Liver (tissue), 9 donors: ENCODE measurements around the gene RARS2. TPM values are rescaled to one million over a fixed set of nuclear protein-coding genes. Genes with fewer than 3 reads are reported as not detected.

ENCODE experiments used
- DNase-seq: peaks from one replicate; pipeline ENCODE4 v3.0.0-alpha.2; 2017; ENCODE audit warnings: low spot score
- H3K27ac ChIP-seq, 2 donors: one replicate each; pipeline ENCODE4 v1.7.0; 2013; ENCODE audit warnings: inconsistent platforms in 2 of 2, low read length in 2 of 2, control low read depth in 1 of 2, low read depth in 1 of 2, mild to moderate bottlenecking in 1 of 2
- H3K27me3 ChIP-seq, 4 donors: one replicate each; pipeline versions ENCODE4 v1.6.1 to v1.7.0; 2013; ENCODE audit warnings: low read length in 3 of 4, inconsistent platforms in 1 of 4, mild to moderate bottlenecking in 1 of 4, moderate library complexity in 1 of 4; ENCODE audit not compliant: control insufficient read depth in 4 of 4, insufficient read depth in 4 of 4
- H3K36me3 ChIP-seq, 4 donors: one replicate each; pipeline versions ENCODE4 v1.6.1 to v1.7.0; 2013; ENCODE audit warnings: low read length in 3 of 4, mild to moderate bottlenecking in 3 of 4, low read depth in 1 of 4, moderate library complexity in 1 of 4; ENCODE audit not compliant: control insufficient read depth in 4 of 4, insufficient read depth in 3 of 4
- H3K4me1 ChIP-seq, 4 donors: one replicate each; pipeline versions ENCODE4 v1.6.1 to v1.7.0; 2013; ENCODE audit warnings: low read length in 3 of 4, mild to moderate bottlenecking in 3 of 4, moderate library complexity in 1 of 4; ENCODE audit not compliant: control insufficient read depth in 4 of 4, insufficient read depth in 4 of 4
- H3K4me3 ChIP-seq, 3 donors: one replicate each; pipeline versions ENCODE4 v1.6.1 to v1.7.0; 2013; ENCODE audit warnings: low read length in 3 of 3, control low read depth in 1 of 3, low read depth in 1 of 3, mild to moderate bottlenecking in 1 of 3
- H3K9ac ChIP-seq, 2 donors: one replicate each; pipeline ENCODE4 v1.7.0; 2013; ENCODE audit warnings: low read length in 2 of 2, mild to moderate bottlenecking in 2 of 2, moderate library complexity in 2 of 2, control low read depth in 1 of 2, low read depth in 1 of 2
- H3K9me3 ChIP-seq, 4 donors: one replicate each; pipeline versions ENCODE4 v1.6.1 to v1.7.0; 2013; ENCODE audit warnings: low read length in 3 of 4; ENCODE audit not compliant: control insufficient read depth in 4 of 4
- EGR1 ChIP-seq, 2 donors: IDR thresholded peaks; 2 replicates each; pipeline ENCODE4 v1.6.1; 2016 to 2018; ENCODE audit warnings: antibody characterized with exemption in 2 of 2, low read depth in 2 of 2
- FOXA1 ChIP-seq: IDR thresholded peaks from 2 replicates; pipeline ENCODE4 v1.6.1; 2016; ENCODE audit warnings: antibody characterized with exemption
- FOXA2 ChIP-seq: IDR thresholded peaks from 2 replicates; pipeline ENCODE4 v1.6.1; 2016; ENCODE audit warnings: antibody characterized with exemption
- GABPA ChIP-seq, 2 donors: IDR thresholded peaks in 1 of 2; conservative IDR thresholded peaks in 1 of 2; 2 replicates each; pipeline ENCODE4 v1.6.1; 2016; ENCODE audit warnings: antibody characterized with exemption in 2 of 2, mild to moderate bottlenecking in 1 of 2, moderate library complexity in 1 of 2
- HNF4A ChIP-seq, 2 donors: conservative IDR thresholded peaks; 2 replicates each; pipeline ENCODE4 v1.6.1; 2016; ENCODE audit warnings: antibody characterized with exemption in 2 of 2, mild to moderate bottlenecking in 2 of 2
- HNF4G ChIP-seq: IDR thresholded peaks from 2 replicates; pipeline ENCODE4 v1.6.1; 2016; ENCODE audit warnings: antibody characterized with exemption
- JUND ChIP-seq, 2 donors: IDR thresholded peaks; 2 replicates each; pipeline ENCODE4 v1.6.1; 2016; ENCODE audit warnings: antibody characterized with exemption in 2 of 2
- NR2F2 ChIP-seq: IDR thresholded peaks from 2 replicates; pipeline ENCODE4 v1.6.1; 2016; ENCODE audit warnings: antibody characterized with exemption
- RAD21 ChIP-seq, 2 donors: IDR thresholded peaks; 2 replicates each; pipeline ENCODE4 v1.6.1; 2016; ENCODE audit warnings: antibody characterized with exemption in 2 of 2, mild to moderate bottlenecking in 2 of 2
- RXRA ChIP-seq, 2 donors: IDR thresholded peaks; 2 replicates each; pipeline ENCODE4 v1.6.1; 2017 to 2018; ENCODE audit warnings: antibody characterized with exemption in 2 of 2, mild to moderate bottlenecking in 1 of 2
- SP1 ChIP-seq: IDR thresholded peaks from 2 replicates; pipeline ENCODE4 v1.6.1; 2018; ENCODE audit warnings: antibody characterized with exemption, mild to moderate bottlenecking
- TAF1 ChIP-seq: conservative IDR thresholded peaks from 2 replicates; pipeline ENCODE4 v1.6.1; 2016; ENCODE audit warnings: antibody characterized with exemption, mild to moderate bottlenecking
- YY1 ChIP-seq: IDR thresholded peaks from 2 replicates; pipeline ENCODE4 v1.6.1; 2016; ENCODE audit warnings: antibody characterized with exemption, mild to moderate bottlenecking
- WGBS: extraction: QIAGEN DNeasy Blood & Tissue Kit; methylation state at CpG from one replicate; pipeline ENCODE4 v1.1.7; 2013; 5-methylcytosine and 5-hydroxymethylcytosine counted together
- polyA plus RNA-seq, 2 donors: library from polyadenylated mRNA; stranded (reverse) in 1 of 2; unstranded in 1 of 2; fragments of 200-250 nt in 1 of 2; fragments of >200 nt in 1 of 2; fragmentation: Nextera tagmentation in 1 of 2; extraction: Ambion mirVana in 1 of 2; gene quantifications; one replicate each; pipeline versions ENCODE4 v1.2.1 to v1.2.3, GENCODE V29; 2013 to 2015
- total RNA-seq, 2 donors: library from RNA; depleted of rRNA; stranded (reverse); fragments of >200 nt; gene quantifications; one replicate each; pipeline ENCODE4 v1.2.3, GENCODE V29; 2014
- TF ChIP-seq, protein P1 (sequence below): IDR thresholded peaks from 2 replicates; pipeline ENCODE4 v1.6.1; 2016; ENCODE audit warnings: antibody characterized with exemption
- TF ChIP-seq, protein P2 (sequence below): IDR thresholded peaks from 2 replicates; pipeline ENCODE4 v1.6.1; 2016; ENCODE audit warnings: antibody characterized with exemption
- TF ChIP-seq, protein P3 (sequence below): fragments of 150-350 bp; IDR thresholded peaks from 2 replicates; pipeline ENCODE4 v1.5.1; 2017; ENCODE audit warnings: improper control_type of control experiment, low read depth, low read length; ENCODE audit not compliant: missing input control
- TF ChIP-seq, protein P4 (sequence below): IDR thresholded peaks from 2 replicates; pipeline ENCODE4 v1.6.1; 2016; ENCODE audit warnings: antibody characterized with exemption
- donor health status: healthy.
- donor health status: healthy.
- donor health status: healthy.
- donor health status: healthy.
- donor health status: healthy.

RARS2 gene
- total and polyA plus RNA-seq, 4 donors, result 10.9 to 19.2 (median 16.4) TPM

DNA sequence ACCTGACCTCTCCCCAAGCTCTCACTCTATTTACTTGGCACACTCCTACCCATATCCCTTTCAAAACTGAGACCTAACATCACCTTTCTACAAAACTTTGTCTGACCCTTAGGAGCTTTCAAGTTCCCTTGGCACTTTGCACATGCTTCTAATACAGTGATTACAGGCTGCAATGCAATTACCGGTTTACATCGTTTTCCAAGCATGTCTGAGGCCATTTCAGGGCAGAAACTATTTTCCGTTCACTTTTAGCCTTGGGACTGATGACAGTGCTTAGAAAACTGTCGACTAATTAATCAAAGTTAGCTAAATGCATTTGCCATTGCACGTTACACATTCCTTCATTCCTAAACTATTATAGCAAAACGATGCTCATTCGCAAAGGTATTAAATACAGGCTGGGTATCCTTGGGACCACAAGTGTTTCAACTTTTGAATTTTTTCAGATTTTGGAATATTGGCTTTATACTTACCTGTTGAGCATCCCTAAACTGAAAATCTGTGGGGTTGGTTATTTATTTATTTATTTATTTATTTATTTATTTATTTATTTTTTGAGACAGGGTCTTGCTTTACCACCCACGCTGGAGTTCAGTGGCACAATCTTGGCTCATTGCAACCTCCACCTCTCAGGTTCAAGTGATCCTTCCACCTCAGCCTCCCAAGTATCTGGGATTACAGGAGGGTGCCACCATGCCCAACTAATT lies 3.3 kb downstream of the RARS2 start:
- WGBS, result 97% methylated on average over 8 of the region's 8 CpGs
- Histone ChIP-seq H3K27me3 (no peaks in the 10 kb centered on the region), H3K9me3 (no peaks in the 10 kb centered on the region), H3K27ac (no peak overlapping the region), H3K4me1 (peaks cover 3 to 34% (median 24%) of the 10 kb centered on the region in 4 donors), H3K36me3 (peaks cover 2 to 21% (median 9%) of the 10 kb centered on the region in 4 donors), H3K9ac (no peak overlapping the region), H3K4me3 (no peak overlapping the region)
- TF ChIP-seq JUND (IDR thresholded peaks at IDR 0.05) (no peak), GABPA (IDR thresholded peaks at IDR 0.05 in 1 of 2, conservative IDR thresholded peaks at IDR 0.05 in 1 of 2) (no peak)
- TF ChIP-seq, protein P1, sequence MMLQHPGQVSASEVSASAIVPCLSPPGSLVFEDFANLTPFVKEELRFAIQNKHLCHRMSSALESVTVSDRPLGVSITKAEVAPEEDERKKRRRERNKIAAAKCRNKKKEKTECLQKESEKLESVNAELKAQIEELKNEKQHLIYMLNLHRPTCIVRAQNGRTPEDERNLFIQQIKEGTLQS, result no peak
- DNase-seq, result no peak

DNA sequence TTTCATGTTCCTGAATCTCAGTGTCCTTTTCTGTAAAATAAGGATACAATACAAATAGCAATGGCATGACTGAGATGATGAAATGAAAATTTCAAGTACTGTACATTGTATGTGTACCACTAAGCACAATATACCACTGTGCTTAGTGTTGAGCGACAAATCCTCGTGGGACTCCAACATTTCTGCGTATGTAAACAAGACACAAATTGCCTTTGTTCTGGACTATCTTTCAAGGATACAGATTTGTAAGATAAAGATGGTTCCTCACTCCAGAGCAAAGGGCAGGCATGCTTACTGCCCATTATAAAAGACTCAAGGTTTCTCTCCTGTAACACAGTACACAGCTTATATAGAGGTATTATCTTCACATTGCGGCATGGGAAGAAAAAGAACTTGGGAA lies 6.0 kb downstream of the RARS2 start:
- TF ChIP-seq, protein P2, sequence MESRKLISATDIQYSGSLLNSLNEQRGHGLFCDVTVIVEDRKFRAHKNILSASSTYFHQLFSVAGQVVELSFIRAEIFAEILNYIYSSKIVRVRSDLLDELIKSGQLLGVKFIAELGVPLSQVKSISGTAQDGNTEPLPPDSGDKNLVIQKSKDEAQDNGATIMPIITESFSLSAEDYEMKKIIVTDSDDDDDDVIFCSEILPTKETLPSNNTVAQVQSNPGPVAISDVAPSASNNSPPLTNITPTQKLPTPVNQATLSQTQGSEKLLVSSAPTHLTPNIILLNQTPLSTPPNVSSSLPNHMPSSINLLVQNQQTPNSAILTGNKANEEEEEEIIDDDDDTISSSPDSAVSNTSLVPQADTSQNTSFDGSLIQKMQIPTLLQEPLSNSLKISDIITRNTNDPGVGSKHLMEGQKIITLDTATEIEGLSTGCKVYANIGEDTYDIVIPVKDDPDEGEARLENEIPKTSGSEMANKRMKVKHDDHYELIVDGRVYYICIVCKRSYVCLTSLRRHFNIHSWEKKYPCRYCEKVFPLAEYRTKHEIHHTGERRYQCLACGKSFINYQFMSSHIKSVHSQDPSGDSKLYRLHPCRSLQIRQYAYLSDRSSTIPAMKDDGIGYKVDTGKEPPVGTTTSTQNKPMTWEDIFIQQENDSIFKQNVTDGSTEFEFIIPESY, result no peak
- TF ChIP-seq JUND (IDR thresholded peaks at IDR 0.05), result no peak
- no peak for TF ChIP-seq RAD21 (IDR thresholded peaks at IDR 0.05)
- no peak for TF ChIP-seq TAF1
- no peak for TF ChIP-seq FOXA1
- no peak for TF ChIP-seq HNF4A (conservative IDR thresholded peaks at IDR 0.05)
- no peak for TF ChIP-seq YY1
- TF ChIP-seq SP1, result no peak
- peaks cover 1 to 24% (median 10%) of the 10 kb centered on the region in 4 donors for H3K4me1 ChIP-seq
- H3K27ac ChIP-seq, result no peak overlapping the region
- no peak overlapping the region for H3K9ac ChIP-seq
- DNase-seq, result no peak
- H3K36me3 ChIP-seq, result peaks cover 5 to 21% (median 12%) of the 10 kb centered on the region in 4 donors
- H3K4me3 ChIP-seq, result no peak overlapping the region
- 89% methylated on average over 4 of the region's 4 CpGs for WGBS
- H3K27me3 ChIP-seq, result no peaks in the 10 kb centered on the region
- no peaks in the 10 kb centered on the region for H3K9me3 ChIP-seq

DNA sequence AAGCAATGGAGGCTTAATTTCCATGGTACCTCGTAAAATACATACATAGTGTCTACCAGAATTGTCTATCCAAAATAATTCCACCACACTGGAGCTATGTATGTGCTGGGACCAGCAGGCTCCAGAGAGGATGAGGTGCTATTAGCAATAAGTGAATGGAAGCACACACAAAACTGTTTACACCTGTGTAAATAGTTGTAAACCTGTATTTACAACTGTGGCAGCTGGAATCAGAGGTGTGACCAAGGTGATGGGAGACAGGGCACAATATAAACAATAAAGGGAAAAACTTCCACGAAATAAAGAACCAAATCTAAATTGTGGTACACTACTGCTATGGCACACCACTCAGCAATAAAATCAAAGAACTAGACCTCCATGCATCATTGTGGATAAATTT lies 14.4 kb downstream of the RARS2 start:
- Histone ChIP-seq H3K27ac (no peak overlapping the region), H3K9me3 (no peaks in the 10 kb centered on the region), H3K4me1 (peaks cover 0 to 5% (median 2%) of the 10 kb centered on the region in 4 donors), H3K36me3 (peaks cover 0 to 8% (median 2%) of the 10 kb centered on the region in 4 donors), H3K4me3 (no peak overlapping the region), H3K27me3 (no peaks in the 10 kb centered on the region), H3K9ac (no peak overlapping the region)
- no peak for DNase-seq
- 86% methylated on average over 2 of the region's 2 CpGs for WGBS
- TF ChIP-seq FOXA1 (no peak), EGR1 (IDR thresholded peaks at IDR 0.05; ENCODE audit: low read depth in 2 of 2) (no peak), YY1 (no peak), JUND (IDR thresholded peaks at IDR 0.05) (no peak), RXRA (IDR thresholded peaks at IDR 0.05) (no peak), NR2F2 (no peak), FOXA2 (no peak), SP1 (no peak), HNF4G (no peak), HNF4A (conservative IDR thresholded peaks at IDR 0.05) (no peak), TAF1 (no peak), GABPA (IDR thresholded peaks at IDR 0.05 in 1 of 2, conservative IDR thresholded peaks at IDR 0.05 in 1 of 2) (no peak), RAD21 (IDR thresholded peaks at IDR 0.05) (no peak)
- TF ChIP-seq, protein P3, sequence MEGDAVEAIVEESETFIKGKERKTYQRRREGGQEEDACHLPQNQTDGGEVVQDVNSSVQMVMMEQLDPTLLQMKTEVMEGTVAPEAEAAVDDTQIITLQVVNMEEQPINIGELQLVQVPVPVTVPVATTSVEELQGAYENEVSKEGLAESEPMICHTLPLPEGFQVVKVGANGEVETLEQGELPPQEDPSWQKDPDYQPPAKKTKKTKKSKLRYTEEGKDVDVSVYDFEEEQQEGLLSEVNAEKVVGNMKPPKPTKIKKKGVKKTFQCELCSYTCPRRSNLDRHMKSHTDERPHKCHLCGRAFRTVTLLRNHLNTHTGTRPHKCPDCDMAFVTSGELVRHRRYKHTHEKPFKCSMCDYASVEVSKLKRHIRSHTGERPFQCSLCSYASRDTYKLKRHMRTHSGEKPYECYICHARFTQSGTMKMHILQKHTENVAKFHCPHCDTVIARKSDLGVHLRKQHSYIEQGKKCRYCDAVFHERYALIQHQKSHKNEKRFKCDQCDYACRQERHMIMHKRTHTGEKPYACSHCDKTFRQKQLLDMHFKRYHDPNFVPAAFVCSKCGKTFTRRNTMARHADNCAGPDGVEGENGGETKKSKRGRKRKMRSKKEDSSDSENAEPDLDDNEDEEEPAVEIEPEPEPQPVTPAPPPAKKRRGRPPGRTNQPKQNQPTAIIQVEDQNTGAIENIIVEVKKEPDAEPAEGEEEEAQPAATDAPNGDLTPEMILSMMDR, result no peak
- TF ChIP-seq, protein P4, sequence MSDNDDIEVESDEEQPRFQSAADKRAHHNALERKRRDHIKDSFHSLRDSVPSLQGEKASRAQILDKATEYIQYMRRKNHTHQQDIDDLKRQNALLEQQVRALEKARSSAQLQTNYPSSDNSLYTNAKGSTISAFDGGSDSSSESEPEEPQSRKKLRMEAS, result no peak
- TF ChIP-seq, protein P2, result no peak
- TF ChIP-seq, protein P1, result no peak
